Pulmonary artery endothelial cell (primary cell): ENCODE data around the gene WNT9B. TPM values are rescaled to one million over a fixed set of nuclear protein-coding genes. Genes with fewer than 3 reads are reported as not detected.

Experiments used
- DNase-seq: peaks from one replicate; pipeline ENCODE4 v3.0.0-alpha.2; 2011; ENCODE audit warnings: low read depth, low spot score
- total RNA-seq: library from RNA; depleted of rRNA; stranded (reverse); fragments of >200 nt; gene quantifications from 2 replicates; pipeline ENCODE4 v1.2.3, GENCODE V29; 2014

WNT9B gene
- not detected in 2 replicates for total RNA-seq

DNA sequence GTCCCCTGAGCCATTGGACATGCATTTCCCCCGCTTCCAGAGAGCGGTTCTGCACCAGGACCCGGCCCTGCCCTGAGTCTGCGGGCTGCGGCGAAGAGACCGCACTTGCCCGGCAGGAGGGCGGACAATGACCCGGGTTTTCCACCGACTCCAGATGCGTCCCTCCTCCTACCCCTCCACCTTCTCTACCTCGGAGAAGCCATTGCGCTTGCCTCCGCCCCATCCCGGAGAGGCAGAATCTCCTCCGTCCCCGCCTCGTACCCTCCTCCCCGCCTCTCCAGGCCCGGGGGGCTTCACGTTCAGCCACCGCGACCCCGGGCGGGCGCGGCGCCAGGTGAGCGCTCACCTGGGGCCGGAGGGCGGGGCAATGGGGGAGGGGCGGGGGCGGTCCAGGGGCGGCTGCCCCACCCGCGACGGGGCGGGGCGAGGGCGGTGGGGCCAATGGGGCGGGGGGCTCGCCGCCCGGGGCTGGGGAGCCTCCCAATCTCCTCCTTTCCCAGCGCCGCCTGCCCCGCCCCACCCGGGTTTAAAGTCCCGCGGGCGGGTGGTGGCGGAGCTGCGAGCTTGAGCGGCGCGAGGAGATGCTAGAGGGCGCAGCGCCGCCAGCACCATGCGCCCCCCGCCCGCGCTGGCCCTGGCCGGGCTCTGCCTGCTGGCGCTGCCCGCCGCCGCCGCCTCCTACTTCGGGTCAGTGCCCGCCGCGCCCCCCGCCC lies at the start of gene WNT9B:
TSS of gene WNT9B (plus strand) at position 555 of the 713 bp plus-strand sequence. CDS start at position 611, 56 bp downstream.
- DNase-seq, result no peak

- no peak for DNase-seq
These were observed 48.6 kb upstream of the WNT9B start for GRCh38 chr17:46802800-46803199.

DNA sequence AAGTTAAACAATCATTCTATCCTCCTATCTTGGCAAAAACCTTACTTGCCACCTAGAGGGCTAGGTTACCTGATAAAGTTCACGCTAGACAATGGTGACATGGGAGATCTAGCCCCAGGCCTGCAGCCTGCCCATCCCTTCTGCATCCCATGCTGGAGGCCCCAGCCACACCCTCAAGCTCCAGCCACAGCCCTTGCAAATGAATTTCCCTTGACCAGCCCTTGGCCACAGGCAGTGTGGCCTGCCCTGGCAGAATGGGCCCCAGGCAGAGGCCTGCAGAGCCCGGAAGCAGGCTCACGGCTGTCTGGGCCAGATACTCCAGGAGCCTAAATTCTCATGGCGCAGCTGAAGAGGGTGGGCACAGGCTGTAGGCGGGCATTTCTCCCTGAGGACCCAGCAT lies 47.8 kb upstream of the WNT9B start:
- no peak for DNase-seq

- DNase-seq, result no peak
These were observed 45.6 kb upstream of the WNT9B start for GRCh38 chr17:46805771-46806170.

- no peak for DNase-seq
These were observed 42.2 kb upstream of the WNT9B start for GRCh38 chr17:46809110-46809571.

DNA sequence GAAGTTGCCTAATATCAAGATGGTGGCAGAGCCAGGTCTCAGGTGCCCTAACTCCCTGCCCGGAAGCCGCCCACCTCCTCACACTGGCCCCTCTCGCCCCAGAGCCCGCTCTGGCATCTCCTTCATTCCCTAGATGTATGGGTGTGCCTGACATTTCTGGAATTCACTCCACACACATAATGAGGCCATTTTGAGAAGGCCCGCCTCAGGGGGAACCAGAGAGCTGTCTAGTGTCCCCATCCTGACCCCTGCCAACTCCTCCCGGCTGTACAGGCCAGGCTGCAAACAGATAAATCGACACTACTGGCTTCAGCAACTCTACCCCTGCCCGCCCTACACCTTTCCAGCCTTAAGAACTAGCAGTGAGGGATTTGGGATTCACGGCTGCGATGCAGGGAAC lies 40.5 kb upstream of the WNT9B start:
- DNase-seq, result no peak

GRCh38 chr17:46811978-46812583 lies 39.3 kb upstream of the WNT9B start:
- no peak for DNase-seq

- no peak for DNase-seq
These were observed 38.6 kb upstream of the WNT9B start for GRCh38 chr17:46812624-46813318.

- DNase-seq, result no peak
These were observed 37.5 kb upstream of the WNT9B start for GRCh38 chr17:46813920-46814319.

- no peak for DNase-seq
These were observed 36.9 kb upstream of the WNT9B start for GRCh38 chr17:46814446-46814845.

GRCh38 chr17:46815474-46816353 lies 35.7 kb upstream of the WNT9B start:
- no peak for DNase-seq

DNA sequence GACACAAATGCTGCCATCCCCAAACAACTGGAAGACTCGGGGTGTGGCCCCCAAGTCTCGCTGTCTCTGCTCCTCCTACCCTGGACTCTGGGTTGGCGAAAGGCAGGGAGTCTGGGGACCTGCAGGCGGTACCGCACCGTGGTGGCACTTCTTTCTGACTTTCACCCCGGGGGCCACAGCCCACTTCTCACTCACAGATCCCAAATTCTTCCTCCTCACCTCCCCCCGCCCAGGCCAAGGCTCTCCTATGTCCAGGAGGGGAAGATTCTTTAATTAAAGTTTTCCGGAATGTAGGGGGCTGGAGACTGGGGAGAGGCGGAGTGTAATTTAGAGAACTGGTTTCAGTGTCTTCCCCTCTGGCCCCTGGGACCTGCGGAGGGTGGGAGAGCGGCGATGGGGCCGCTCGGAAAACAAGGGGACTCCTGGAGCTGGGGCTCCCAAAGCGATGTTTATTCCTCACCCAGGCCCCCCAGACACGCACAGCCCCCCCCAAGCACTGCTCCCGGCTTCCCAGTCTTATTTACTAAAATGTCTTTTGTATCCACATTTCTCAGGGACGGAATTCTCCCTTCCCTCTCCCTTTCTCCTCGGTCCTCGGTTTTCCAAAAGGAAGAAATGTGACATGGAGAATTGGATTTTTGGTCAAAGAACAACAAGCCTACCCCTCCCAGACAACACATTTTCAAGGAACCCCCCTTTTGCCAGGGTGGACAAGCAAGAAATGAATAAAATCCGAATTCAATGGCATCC lies 34.1 kb upstream of the WNT9B start:
- no peak for DNase-seq

GRCh38 chr17:46817901-46818209 lies 33.5 kb upstream of the WNT9B start:
- no peak for DNase-seq

DNA sequence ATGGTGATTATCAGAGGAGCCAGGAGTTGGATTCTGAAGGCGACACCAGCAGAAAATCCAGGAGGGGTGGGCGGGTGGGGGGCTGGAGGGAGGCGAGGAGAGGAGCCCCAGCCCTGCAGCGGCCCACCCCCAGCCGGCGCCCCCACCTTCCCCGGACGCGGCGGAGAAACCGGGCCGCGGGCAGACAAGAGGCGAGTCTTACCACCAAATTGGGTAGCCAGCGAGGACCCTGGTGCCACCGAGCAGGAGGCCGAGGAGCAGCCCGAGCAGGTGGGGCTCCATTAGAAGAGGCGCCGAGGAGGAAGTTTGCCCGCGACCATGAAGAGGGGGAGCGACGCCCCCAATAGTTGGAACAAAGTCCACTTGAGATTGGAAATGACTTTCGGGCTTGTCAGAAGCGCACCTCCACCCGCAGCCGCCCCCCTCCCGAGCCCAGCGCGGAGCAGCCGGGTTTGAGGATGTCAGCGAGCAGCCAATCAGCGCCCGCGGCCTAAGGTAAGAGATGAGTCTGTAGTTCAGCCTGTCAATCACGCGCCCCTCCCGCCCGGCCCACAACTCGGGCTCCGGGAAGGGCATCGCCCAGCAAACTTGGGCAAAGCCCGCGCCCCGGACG lies 33.0 kb upstream of the WNT9B start, which contains the start of gene WNT3:
TSS of gene WNT3 (minus strand) at position 377 of the 613 bp plus-strand sequence. CDS start at position 282, 95 bp downstream.
- no peak for DNase-seq

DNA sequence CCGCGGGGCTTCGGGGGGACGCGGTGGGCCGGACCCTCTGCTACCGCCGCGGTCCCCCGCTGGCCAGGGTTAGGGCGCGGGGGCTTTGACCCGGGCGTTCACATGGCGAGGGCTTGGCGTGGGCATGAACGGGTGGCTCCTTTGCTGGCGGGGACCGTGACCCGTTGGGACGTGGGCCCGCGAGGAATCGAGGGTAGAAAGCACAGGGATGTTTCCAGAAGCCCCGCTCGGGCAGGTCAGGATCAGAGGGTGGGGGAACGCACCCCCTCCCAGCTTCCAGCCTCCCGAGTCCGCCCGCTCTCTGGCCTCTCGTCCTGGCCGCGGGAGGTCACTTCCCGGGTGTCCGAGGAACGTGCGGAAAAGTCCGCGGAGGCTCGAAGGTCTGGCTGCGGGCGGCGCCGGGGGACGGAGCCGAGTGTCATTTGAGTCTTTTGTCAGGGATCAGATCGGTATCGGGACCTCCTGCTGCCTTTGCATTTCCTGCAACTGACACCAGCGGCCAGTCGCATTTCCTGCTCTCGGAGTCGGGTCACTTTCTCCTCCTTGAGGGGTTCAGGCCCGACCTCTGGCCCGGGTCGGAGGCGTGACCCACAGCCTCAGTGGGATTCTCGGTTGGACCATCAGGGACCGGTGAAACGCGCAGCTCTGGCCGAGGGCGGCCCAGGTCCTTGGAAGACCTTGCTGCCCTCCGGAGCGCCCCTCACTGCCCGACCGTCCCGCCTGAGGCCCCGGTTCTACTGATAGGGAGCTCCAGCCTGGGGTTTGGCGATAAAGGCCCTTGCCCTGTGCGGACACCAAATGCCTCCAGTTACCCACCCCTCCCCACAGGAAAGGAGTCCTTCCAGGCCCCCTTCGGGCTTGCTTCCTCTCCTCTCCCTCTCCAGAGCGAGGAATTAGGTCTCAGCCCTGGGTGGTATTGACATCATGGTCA lies 32.2 kb upstream of the WNT9B start:
- DNase-seq, result no peak

- DNase-seq, result no peak
These were observed 31.5 kb upstream of the WNT9B start for GRCh38 chr17:46819906-46820351.

DNA sequence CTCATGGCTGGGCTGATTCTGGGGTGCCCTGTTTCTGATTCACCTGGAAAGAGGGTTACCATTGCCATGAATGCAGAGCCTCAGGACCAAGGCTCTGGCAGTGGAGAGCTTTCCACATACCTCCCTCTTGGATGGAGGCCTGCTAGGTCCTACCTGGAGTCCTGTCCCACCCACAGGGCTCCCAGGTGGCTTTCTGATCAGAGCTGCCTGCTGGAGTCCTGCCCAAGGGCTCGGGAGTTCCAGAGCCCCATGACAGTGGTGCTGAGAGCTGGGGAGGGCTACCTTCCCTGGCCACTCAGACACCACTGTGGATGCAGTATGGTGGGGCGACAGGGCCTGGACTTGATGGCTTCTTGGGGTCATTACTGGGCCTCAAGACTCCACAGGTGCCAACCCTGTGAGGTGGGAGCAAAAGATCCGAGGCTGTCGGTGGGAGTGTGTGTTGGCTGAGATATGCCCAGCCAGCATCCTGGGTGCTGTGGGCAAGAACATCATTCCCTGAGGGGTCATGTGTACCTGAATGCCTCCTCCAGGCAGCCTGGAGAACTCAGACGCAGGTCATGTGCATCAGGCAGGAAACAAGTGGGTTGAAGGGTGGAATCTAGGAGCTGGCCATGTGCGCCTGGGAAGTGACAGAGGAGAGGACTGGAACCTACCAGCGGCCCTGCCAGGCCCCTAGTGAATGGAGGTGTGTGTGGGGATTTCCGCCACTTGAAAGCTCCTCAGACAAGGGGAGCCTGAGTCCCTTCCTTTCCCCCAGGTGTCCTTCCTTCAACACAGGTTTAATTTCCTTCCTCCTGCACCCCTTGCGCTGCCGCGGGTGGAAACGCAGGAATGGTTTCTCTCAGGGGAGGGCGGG lies 30.6 kb upstream of the WNT9B start:
- DNase-seq, result no peak
